Measurements from ENCODE around the gene BEX3.

DNA sequence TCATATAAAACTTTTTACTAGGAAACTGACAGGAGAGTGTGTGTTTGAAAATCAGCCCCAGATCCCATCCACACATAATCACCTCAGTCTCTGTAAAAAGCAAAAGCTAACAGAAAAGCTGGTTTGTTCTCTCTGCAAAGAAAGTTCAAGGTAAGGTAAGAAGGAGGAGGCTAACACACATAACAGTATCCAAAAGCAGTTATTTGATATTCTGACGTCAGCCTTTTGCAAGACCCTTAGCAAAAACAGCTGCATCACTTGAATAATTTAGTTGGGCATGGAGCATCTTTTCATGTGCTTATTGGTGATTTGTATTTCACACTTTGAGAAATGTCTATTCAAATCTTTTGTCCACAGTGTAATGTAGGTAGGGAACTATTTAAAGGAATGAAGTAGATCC, 14.5 kb upstream of the BEX3 start:
- TF ChIP-seq POLR2A (IDR thresholded peaks at IDR 0.05), result no peak
- TF ChIP-seq, protein P1, sequence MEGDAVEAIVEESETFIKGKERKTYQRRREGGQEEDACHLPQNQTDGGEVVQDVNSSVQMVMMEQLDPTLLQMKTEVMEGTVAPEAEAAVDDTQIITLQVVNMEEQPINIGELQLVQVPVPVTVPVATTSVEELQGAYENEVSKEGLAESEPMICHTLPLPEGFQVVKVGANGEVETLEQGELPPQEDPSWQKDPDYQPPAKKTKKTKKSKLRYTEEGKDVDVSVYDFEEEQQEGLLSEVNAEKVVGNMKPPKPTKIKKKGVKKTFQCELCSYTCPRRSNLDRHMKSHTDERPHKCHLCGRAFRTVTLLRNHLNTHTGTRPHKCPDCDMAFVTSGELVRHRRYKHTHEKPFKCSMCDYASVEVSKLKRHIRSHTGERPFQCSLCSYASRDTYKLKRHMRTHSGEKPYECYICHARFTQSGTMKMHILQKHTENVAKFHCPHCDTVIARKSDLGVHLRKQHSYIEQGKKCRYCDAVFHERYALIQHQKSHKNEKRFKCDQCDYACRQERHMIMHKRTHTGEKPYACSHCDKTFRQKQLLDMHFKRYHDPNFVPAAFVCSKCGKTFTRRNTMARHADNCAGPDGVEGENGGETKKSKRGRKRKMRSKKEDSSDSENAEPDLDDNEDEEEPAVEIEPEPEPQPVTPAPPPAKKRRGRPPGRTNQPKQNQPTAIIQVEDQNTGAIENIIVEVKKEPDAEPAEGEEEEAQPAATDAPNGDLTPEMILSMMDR (IDR thresholded peaks at IDR 0.05), result no peak
